CD4-positive, alpha-beta memory T cell (primary cell): ENCODE measurements around the gene ADAP2. TPM values are rescaled to one million over a fixed set of nuclear protein-coding genes. Genes with fewer than 3 reads are reported as not detected.
A peak's percentile ranks its signal among the peaks of the same experiment; 100 is the strongest.
"Not testable (repeated sequence)": the region's sequence is repeated elsewhere in the genome, so short reads cannot be mapped to it uniquely, and the experiment has no call there.

Experiments used
- CTCF ChIA-PET: fragments of 350-600 bp; sonication (Branson Sonifier 250); formaldehyde crosslinking; loops from one replicate; lab custom pipeline; 2021; ENCODE audit warnings: inconsistent platforms; ENCODE audit not compliant: partially characterized antibody; lab: Charles Lee
- POLR2A ChIA-PET: fragments of 350-600 bp; sonication (Branson Sonifier 250); formaldehyde crosslinking; loops from one replicate; lab custom pipeline; 2021; ENCODE audit not compliant: partially characterized antibody; lab: Charles Lee
- DNase-seq, 5 donors: peaks; one replicate each; pipeline versions ENCODE4 v3.0.0 to v3.0.0-alpha.2; 2020 to 2022; ENCODE audit warnings: mixed read lengths in 1 of 5
- H3K27ac ChIP-seq: one replicate; pipeline ENCODE4 v1.7.0; 2013; ENCODE audit warnings: low read depth, low read length
- H3K27me3 ChIP-seq: 2 replicates; pipeline ENCODE4 v1.7.0; 2013; ENCODE audit warnings: mild to moderate bottlenecking, low read length, moderate library complexity; ENCODE audit not compliant: insufficient read depth
- H3K36me3 ChIP-seq: 2 replicates; pipeline ENCODE4 v1.7.0; 2013; ENCODE audit warnings: mild to moderate bottlenecking, low read length, moderate library complexity; ENCODE audit not compliant: insufficient read depth
- H3K4me1 ChIP-seq: 2 replicates; pipeline ENCODE4 v1.7.0; 2013; ENCODE audit warnings: mild to moderate bottlenecking, low read length, moderate library complexity; ENCODE audit not compliant: insufficient read depth
- H3K4me3 ChIP-seq, 2 donors: one replicate each; pipeline ENCODE4 v1.7.0; 2013; ENCODE audit warnings: low read length in 2 of 2, mild to moderate bottlenecking in 1 of 2
- H3K9me3 ChIP-seq, 2 donors: one replicate each; pipeline ENCODE4 v1.7.0; 2013; ENCODE audit warnings: low read length in 2 of 2, control low read depth in 1 of 2; ENCODE audit not compliant: control insufficient read depth in 1 of 2
- H3K27ac Mint-ChIP-seq, 7 donors: one replicate each; pipeline ENCODE4 v1.8.0; 2020 to 2021; ENCODE audit warnings: mixed read lengths in 7 of 7, mild to moderate bottlenecking in 6 of 7, inconsistent platforms in 3 of 7, moderate library complexity in 3 of 7
- H3K27me3 Mint-ChIP-seq, 2 donors: one replicate each; pipeline ENCODE4 v1.8.0; 2020 to 2021; ENCODE audit warnings: mixed read lengths in 2 of 2
- H3K36me3 Mint-ChIP-seq, 2 donors: one replicate each; pipeline ENCODE4 v1.8.0; 2020 to 2021; ENCODE audit warnings: mixed read lengths in 2 of 2, inconsistent platforms in 1 of 2, mild to moderate bottlenecking in 1 of 2
- H3K4me1 Mint-ChIP-seq, 4 donors: one replicate each; pipeline ENCODE4 v1.8.0; 2020 to 2021; ENCODE audit warnings: mixed read lengths in 4 of 4, mild to moderate bottlenecking in 1 of 4
- H3K4me3 Mint-ChIP-seq, 8 donors: one replicate each; pipeline ENCODE4 v1.8.0; 2020 to 2021; ENCODE audit warnings: mixed read lengths in 8 of 8, mild to moderate bottlenecking in 7 of 8, moderate library complexity in 6 of 8, inconsistent platforms in 3 of 8
- H3K9me3 Mint-ChIP-seq, 8 donors: one replicate each; pipeline ENCODE4 v1.8.0; 2020 to 2021; ENCODE audit warnings: mixed read lengths in 8 of 8, mild to moderate bottlenecking in 5 of 8, inconsistent platforms in 3 of 8, moderate library complexity in 1 of 8
- intact Hi-C: fragments of 100-400 bp; cut with micrococcal nuclease; formaldehyde crosslinking; loops from one replicate; pipeline ENCODE4 v1.15.1; 2023
- polyA plus RNA-seq, 2 donors: library from polyadenylated mRNA; unstranded; fragments of 300-500 nt; fragmentation: Illumina TruSeq; gene quantifications; one replicate each; pipeline ENCODE4 v1.2.3, GENCODE V29; 2021
- total RNA-seq, 2 experiments: library from RNA; stranded (reverse); gene quantifications; one replicate each; pipeline ENCODE4 v1.2.3, GENCODE V29; 2021

ADAP2 gene
- total and polyA plus RNA-seq, 4 experiments from 2014 or later = 4.6 to 6.4 TPM; not detected in 2

DNA sequence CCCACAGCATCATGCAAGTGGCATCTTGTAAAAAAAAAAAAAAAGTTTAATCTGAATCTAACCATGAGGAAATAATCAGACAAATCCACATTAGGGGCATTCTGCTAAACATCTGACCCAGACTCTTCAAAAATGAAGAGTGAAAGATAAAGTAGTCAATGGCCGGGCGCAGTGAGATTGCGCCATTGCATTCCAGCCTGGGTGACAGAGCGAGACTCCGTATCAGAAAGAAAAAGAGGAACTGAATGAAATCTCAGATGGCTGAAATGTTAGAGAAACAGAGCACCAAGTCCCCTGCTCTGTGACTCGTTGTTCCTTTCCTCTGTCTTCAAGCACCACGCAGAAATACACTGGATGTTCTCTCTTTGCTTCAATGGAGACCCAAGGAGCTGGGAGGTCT, 36.4 kb downstream of the ADAP2 start:
- no peak overlapping the region for H3K27ac Mint-ChIP-seq
- Histone ChIP-seq H3K4me3 (no peak overlapping the region), H3K9me3 (no peaks in the 10 kb centered on the region), H3K27ac (no peak overlapping the region), H3K36me3 (no peaks in the 10 kb centered on the region), H3K27me3 (no peaks in the 10 kb centered on the region), H3K4me1 (peaks cover 11% of the 10 kb centered on the region)
- H3K27me3 Mint-ChIP-seq = peaks cover 1 to 2% of the 10 kb centered on the region in 2 donors
- peaks cover 5 to 15% (median 9%) of the 10 kb centered on the region in 4 donors for H3K4me1 Mint-ChIP-seq
- no peak overlapping the region for H3K4me3 Mint-ChIP-seq
- CTCF ChIA-PET = interaction anchor here (1.0 kb wide), 1 partner anchor 13 kb away, joined by 3 read pairs; no protein-coding TSS in a partner anchor
- H3K36me3 Mint-ChIP-seq = no peaks in the 10 kb centered on the region
- intact Hi-C loops = no loop called here
- no peak for DNase-seq
- POLR2A ChIA-PET = no interaction called here
- no peaks in the 10 kb centered on the region for H3K9me3 Mint-ChIP-seq

DNA sequence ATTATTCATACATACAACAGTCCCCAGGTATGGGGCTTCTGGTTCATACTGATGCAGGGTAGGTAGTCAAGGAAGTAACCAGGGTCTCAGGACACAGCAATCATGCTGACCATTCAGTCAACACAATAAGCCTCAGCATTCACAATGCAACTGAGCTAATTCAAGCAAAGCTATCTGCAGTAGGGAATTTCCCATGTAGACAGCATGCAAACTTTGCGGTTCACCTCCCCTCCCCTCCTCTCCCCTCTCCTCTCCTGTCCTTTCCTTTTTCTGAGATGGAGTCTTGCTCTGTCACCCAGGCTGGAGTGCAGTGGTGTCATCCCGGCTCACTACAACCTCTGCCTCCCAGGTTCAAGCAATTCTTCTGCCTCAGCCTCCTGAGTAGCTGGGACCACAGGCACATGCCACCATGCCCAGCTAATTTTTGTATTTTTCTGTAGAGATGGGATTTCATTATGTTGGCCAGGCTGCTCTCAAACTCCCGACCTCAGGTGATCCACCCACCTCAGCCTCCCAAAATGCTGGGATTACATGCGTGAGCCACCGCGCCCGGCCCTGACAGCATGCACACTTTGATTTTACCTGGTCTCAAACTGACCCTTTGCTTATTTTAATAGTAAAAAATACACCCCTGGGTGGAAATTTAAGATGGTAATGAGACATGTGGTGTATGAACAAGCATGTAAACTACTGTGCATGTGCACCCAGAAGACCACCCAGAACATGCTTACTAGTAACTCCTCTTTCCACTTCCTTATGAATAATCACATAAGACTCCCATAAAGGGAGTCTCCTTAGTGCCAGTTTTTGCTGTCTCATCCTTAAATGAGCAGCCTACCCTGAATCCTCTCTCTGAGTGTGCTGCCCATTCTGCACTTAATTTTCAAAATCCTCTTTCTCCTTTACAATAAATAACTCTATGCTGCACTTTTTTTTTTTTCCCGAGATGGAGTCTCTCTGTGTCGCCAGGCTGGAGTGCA, 39.8 kb downstream of the ADAP2 start:
- H3K4me1 Mint-ChIP-seq = peaks cover 5 to 15% (median 9%) of the 10 kb centered on the region in 4 donors
- H3K4me1 ChIP-seq = peaks cover 11% of the 10 kb centered on the region
- peak in 2 of 5 donors; percentile 8 to 19 for DNase-seq
- no peak overlapping the region for H3K4me3 ChIP-seq
- POLR2A ChIA-PET = no interaction called here
- H3K27me3 ChIP-seq = no peaks in the 10 kb centered on the region
- no peak overlapping the region for H3K27ac ChIP-seq
- H3K9me3 Mint-ChIP-seq = peaks cover 0 to 3% (median 0%) of the 10 kb centered on the region in 8 donors
- no peaks in the 10 kb centered on the region for H3K9me3 ChIP-seq
- intact Hi-C loops = no loop called here
- H3K27me3 Mint-ChIP-seq = peaks cover 1 to 2% of the 10 kb centered on the region in 2 donors
- CTCF ChIA-PET = no interaction called here
- H3K4me3 Mint-ChIP-seq = peak overlapping the region in 2 of 8 donors; percentile 34 to 35
- no peaks in the 10 kb centered on the region for H3K36me3 ChIP-seq
- no peaks in the 10 kb centered on the region for H3K36me3 Mint-ChIP-seq
- H3K27ac Mint-ChIP-seq = peak overlapping the region in 1 of 7 donors; percentile 17

DNA sequence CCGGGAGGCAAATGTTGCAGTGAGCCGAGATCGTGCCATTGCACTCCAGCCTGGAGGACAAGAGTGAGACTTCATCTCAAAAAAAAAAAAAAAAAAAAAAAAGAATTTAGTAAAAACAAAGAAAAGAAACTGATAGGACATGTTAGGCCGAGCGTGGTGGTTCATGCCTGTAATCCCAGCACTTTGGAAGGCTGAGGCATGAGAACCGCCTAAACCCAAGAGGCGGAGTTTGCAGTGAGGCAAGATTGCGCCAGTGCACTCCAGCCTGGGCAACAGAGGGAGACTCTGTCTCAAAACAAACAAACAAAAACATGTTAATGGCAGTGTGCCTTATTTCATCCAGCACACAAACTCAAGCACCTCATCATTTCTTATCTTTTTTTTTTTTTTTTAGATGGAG, 42.6 kb downstream of the ADAP2 start:
- intact Hi-C loops, H3K27me3 ChIP-seq, H3K4me3 ChIP-seq, H3K27me3 Mint-ChIP-seq, H3K36me3 Mint-ChIP-seq, H3K9me3 ChIP-seq, H3K36me3 ChIP-seq, H3K4me3 Mint-ChIP-seq, H3K27ac ChIP-seq, CTCF ChIA-PET, H3K27ac Mint-ChIP-seq, H3K9me3 Mint-ChIP-seq, POLR2A ChIA-PET, DNase-seq: not testable (repeated sequence)
- peaks cover 11% of the 10 kb centered on the region for H3K4me1 ChIP-seq
- H3K4me1 Mint-ChIP-seq = peaks cover 5 to 15% (median 10%) of the 10 kb centered on the region in 4 donors

DNA sequence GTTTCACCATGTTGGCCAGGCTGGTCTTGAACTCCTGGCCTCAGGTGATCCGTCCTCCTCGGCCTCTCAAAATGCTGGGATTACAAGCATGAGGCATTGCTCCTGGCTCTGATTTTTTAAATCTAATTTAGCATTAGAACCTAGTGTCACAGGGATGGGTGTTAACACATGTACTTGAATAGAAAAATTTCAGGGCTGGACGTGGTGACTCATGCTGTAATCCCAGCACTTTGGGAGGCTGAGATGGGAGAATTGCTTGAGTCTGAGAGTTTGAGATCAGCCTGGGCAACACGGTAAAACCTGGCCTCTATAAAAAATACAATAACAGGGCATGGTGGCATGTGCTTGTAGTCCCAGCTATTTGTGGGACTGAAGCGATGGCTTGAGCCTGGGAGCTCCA, 43.1 kb downstream of the ADAP2 start:
- H3K9me3 Mint-ChIP-seq = peaks cover 0 to 3% (median 0%) of the 10 kb centered on the region in 8 donors
- POLR2A ChIA-PET = no interaction called here
- Histone ChIP-seq H3K27ac (no peak overlapping the region), H3K4me3 (no peak overlapping the region), H3K36me3 (no peaks in the 10 kb centered on the region), H3K9me3 (no peaks in the 10 kb centered on the region), H3K4me1 (peaks cover 11% of the 10 kb centered on the region), H3K27me3 (no peaks in the 10 kb centered on the region)
- peaks cover 6 to 15% (median 10%) of the 10 kb centered on the region in 4 donors for H3K4me1 Mint-ChIP-seq
- H3K36me3 Mint-ChIP-seq = no peaks in the 10 kb centered on the region
- H3K27me3 Mint-ChIP-seq = no peaks in the 10 kb centered on the region
- DNase-seq = no peak
- H3K4me3 Mint-ChIP-seq = no peak overlapping the region
- CTCF ChIA-PET = no interaction called here
- intact Hi-C loops = no loop called here
- H3K27ac Mint-ChIP-seq = no peak overlapping the region

DNA sequence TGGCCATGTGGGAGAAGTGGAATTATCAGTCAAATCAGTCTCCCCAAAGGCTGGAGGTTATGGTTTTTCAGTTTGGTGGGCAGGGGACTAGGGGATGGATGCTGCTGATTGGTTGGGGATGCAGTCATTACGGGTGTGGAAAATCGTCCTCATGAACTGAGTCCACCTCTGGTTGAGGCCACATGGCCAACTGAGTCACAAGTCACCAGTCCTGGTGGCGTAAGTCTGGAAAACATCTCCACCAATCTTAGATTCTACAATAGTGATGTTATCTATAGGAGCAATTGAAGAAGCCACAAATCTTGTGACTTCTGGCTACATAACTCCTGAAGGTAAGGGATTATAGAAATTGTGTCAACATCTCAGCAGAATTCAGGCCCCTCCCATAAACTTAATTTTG, 43.9 kb downstream of the ADAP2 start:
- no peak for DNase-seq
- peaks cover 9 to 23% (median 16%) of the 10 kb centered on the region in 4 donors for H3K4me1 Mint-ChIP-seq
- H3K4me3 Mint-ChIP-seq = no peak overlapping the region
- H3K36me3 Mint-ChIP-seq = peaks cover 0 to 4% of the 10 kb centered on the region in 2 donors
- no peak overlapping the region for H3K27ac ChIP-seq
- H3K27me3 ChIP-seq = no peaks in the 10 kb centered on the region
- POLR2A ChIA-PET = no interaction called here
- intact Hi-C loops = no loop called here
- no peaks in the 10 kb centered on the region for H3K36me3 ChIP-seq
- CTCF ChIA-PET = no interaction called here
- H3K9me3 Mint-ChIP-seq = peaks cover 0 to 3% (median 0%) of the 10 kb centered on the region in 8 donors
- H3K4me1 ChIP-seq = peaks cover 18% of the 10 kb centered on the region
- no peak overlapping the region for H3K27ac Mint-ChIP-seq
- no peaks in the 10 kb centered on the region for H3K27me3 Mint-ChIP-seq
- no peaks in the 10 kb centered on the region for H3K9me3 ChIP-seq
- H3K4me3 ChIP-seq = no peak overlapping the region

DNA sequence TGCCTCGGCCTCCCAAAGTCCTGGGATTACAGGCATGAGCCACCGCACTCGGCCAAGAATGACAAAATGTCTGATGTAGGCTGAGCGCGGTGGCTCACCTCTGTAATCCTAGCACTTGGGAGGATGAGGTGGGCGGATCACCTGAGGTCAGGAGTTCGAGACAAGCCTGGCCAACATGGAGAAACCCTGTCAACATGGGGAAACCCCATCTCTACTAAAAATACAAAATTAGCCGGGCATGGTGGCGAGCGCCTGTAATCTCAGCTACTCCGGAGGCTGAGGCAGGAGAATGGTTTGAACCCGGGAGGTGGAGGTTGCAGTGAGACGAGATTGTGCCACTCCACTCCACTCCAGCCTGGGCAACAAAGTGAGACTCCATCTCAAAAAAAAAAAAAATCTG, 46.2 kb downstream of the ADAP2 start:
- H3K9me3 ChIP-seq, POLR2A ChIA-PET, H3K36me3 Mint-ChIP-seq, H3K4me3 Mint-ChIP-seq, H3K27me3 ChIP-seq, H3K4me3 ChIP-seq, H3K9me3 Mint-ChIP-seq, H3K27ac ChIP-seq, H3K27ac Mint-ChIP-seq, H3K36me3 ChIP-seq, intact Hi-C loops, DNase-seq, H3K27me3 Mint-ChIP-seq: not testable (repeated sequence)
- H3K4me1 ChIP-seq = peaks cover 13% of the 10 kb centered on the region
- CTCF ChIA-PET = interaction anchor here (0.6 kb wide), 1 partner anchor 183 kb away, joined by 3 read pairs; no protein-coding TSS in a partner anchor
- H3K4me1 Mint-ChIP-seq = peaks cover 13 to 25% (median 18%) of the 10 kb centered on the region in 4 donors
